Subcutaneous abdominal adipose tissue (tissue), 5 donors: ENCODE measurements around the gene DYRK1A.

Experiments
- H3K27ac ChIP-seq: one replicate; pipeline ENCODE4 v1.7.0; 2013; ENCODE audit warnings: low read depth, mild to moderate bottlenecking, inconsistent platforms, low read length, moderate library complexity
- H3K27me3 ChIP-seq, 5 donors: one replicate each; pipeline ENCODE4 v1.7.0; 2013; ENCODE audit warnings: low read length in 5 of 5, inconsistent platforms in 1 of 5; ENCODE audit not compliant: control insufficient read depth in 5 of 5, insufficient read depth in 4 of 5
- H3K36me3 ChIP-seq, 5 donors: one replicate each; pipeline ENCODE4 v1.7.0; 2013; ENCODE audit warnings: low read length in 5 of 5; ENCODE audit not compliant: control insufficient read depth in 5 of 5, insufficient read depth in 5 of 5
- H3K4me1 ChIP-seq, 5 donors: one replicate each; pipeline ENCODE4 v1.7.0; 2013; ENCODE audit warnings: low read length in 5 of 5, mild to moderate bottlenecking in 3 of 5, moderate library complexity in 1 of 5; ENCODE audit not compliant: control insufficient read depth in 5 of 5, insufficient read depth in 5 of 5
- H3K4me3 ChIP-seq, 5 donors: one replicate each; pipeline ENCODE4 v1.7.0; 2013; ENCODE audit warnings: low read length in 5 of 5, low read depth in 1 of 5
- H3K9ac ChIP-seq, 5 donors: one replicate each; pipeline ENCODE4 v1.7.0; 2013; ENCODE audit warnings: low read length in 5 of 5, mild to moderate bottlenecking in 4 of 5, moderate library complexity in 3 of 5
- H3K9me3 ChIP-seq, 5 donors: one replicate each; pipeline ENCODE4 v1.7.0; 2013; ENCODE audit warnings: low read length in 5 of 5; ENCODE audit not compliant: control insufficient read depth in 5 of 5
- donor health status: healthy.
- donor health status: healthy.
- donor health status: healthy.
- donor health status: healthy.
- donor health status: healthy.

The DYRK1A gene

DNA sequence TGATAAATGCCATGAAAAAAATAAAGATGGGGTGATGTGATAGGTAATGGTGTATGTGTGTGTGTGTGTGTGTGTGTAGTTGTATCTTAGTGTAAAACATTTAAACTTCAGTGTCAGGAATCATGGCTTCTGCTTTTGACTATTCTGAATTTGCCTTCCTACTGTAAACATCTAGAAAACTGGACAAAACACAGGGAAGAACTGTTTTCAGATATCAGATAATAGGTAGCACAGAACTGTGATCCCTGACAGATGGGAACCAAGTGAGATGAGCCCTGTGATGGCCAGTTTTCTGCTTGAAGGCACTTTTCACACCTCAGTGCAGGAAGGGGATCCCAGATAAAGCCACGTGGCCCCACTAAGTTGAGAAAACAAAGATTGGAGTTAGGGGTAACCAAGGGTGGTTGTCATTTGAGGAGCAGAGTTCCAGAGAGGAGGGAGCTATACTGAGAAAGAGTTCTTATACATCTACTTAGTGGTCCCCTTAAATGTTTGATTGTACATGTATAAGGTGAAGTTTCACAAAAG, 17.3 kb downstream of the DYRK1A start:
- Histone ChIP-seq H3K36me3 (no peaks in the 10 kb centered on the region), H3K27ac (no peak overlapping the region), H3K9me3 (peaks cover 0 to 4% (median 2%) of the 10 kb centered on the region in 5 donors), H3K27me3 (no peaks in the 10 kb centered on the region), H3K4me1 (peaks cover 0 to 48% (median 42%) of the 10 kb centered on the region in 5 donors), H3K9ac (no peak overlapping the region), H3K4me3 (no peak overlapping the region)

DNA sequence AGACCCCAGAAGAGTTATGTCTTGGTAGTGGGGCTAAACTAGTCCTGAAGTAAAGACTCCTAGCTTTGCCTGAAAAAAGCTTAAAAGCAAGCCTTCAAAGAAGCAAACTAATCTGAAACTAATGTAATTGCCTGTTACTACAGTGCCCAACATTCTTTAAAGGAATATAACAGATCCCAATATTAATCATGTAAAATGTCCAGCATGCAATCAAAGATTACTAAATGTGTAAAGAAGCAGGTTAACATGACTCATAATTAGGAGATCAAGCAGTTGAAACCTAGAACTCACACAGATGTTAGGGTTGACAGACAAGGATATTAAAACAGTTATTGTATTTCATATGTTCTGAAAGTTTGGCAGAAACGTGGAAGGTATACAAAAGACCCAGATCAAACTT, 17.8 kb downstream of the DYRK1A start:
- Histone ChIP-seq H3K27ac (no peak overlapping the region), H3K27me3 (no peaks in the 10 kb centered on the region), H3K4me3 (no peak overlapping the region), H3K9me3 (peaks cover 0 to 4% (median 2%) of the 10 kb centered on the region in 5 donors), H3K36me3 (no peaks in the 10 kb centered on the region), H3K4me1 (peaks cover 0 to 48% (median 42%) of the 10 kb centered on the region in 5 donors), H3K9ac (no peak overlapping the region)

DNA sequence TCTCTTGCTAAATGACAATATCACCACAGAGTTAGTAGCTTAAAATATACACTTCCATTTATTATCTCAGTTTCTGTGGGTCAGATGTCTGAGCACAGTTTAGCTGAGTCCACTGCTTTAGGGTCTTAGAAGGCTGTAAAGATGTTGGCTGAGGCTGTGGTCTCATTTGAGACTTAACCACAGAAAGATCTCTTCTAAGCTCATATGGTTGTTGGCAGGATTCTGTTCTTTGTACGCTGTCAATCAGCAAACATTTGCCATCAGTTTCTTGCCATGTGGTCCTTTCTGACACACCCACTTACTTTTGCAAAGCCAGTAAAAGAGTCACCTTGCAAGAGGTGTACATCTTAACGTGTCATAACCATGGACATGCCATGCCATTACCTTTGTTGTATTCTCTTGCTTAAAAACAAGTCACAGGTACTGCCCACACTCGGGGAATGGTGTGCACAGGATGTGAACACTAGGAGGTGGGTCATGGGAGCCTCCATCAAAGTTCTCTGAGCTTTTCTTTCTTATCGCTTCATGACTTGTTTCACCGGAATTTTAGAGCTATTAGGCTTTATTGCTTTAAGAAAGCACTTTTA, 18.7 kb downstream of the DYRK1A start:
- H3K27me3 ChIP-seq = no peaks in the 10 kb centered on the region
- H3K9me3 ChIP-seq = peaks cover 0 to 4% (median 2%) of the 10 kb centered on the region in 5 donors
- no peak overlapping the region for H3K4me3 ChIP-seq
- H3K9ac ChIP-seq = no peak overlapping the region
- peaks cover 0 to 54% (median 47%) of the 10 kb centered on the region in 5 donors for H3K4me1 ChIP-seq
- no peaks in the 10 kb centered on the region for H3K36me3 ChIP-seq
- no peak overlapping the region for H3K27ac ChIP-seq

DNA sequence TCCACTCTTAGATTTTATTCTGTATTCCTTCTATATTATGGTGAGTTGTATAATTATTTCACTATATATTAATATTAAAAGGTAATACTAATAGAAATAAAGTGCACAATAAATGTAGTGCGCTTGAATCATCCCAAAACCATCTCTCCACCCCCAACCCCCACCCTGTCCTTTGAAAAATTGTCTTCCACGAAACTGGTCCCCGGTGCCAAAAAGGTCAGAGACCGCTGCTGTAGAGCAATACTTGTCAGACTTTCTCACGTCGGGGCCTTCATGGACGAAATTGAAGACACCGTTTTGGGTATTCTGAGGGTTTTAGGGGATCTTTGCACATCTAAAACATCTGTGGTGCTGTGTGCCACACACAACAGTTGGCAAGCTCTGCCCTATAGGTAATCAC, 19.6 kb downstream of the DYRK1A start:
- Histone ChIP-seq H3K9ac (no peak overlapping the region), H3K4me1 (peaks cover 0 to 46% (median 40%) of the 10 kb centered on the region in 5 donors), H3K27me3 (no peaks in the 10 kb centered on the region), H3K36me3 (no peaks in the 10 kb centered on the region), H3K4me3 (no peak overlapping the region), H3K9me3 (peaks cover 0 to 4% (median 2%) of the 10 kb centered on the region in 5 donors), H3K27ac (no peak overlapping the region)

DNA sequence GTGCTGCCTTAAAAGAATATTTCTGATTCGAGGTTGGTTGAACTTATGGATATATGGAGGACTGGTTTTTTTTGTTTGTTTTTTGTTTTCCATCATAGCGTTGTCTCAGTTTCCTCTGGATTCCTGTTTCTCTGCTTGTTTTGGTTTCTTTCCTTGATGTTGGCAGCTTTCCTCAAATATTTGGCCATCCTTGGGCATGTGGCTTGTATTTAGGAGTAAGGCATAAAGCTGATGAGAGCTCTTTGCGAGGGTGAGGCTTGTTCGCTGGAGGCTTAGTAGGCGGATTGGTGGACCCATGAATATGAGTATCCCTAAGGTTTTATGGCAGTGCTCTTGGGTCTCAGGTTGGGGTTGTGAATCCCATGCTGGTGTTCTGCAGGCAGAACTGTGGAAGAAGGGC, 22.9 kb downstream of the DYRK1A start:
- Histone ChIP-seq H3K4me3 (no peak overlapping the region), H3K9ac (no peak overlapping the region), H3K27ac (no peak overlapping the region), H3K27me3 (no peaks in the 10 kb centered on the region), H3K9me3 (peaks cover 0 to under 1% (median 0%) of the 10 kb centered on the region in 5 donors), H3K4me1 (peaks cover 0 to 49% (median 39%) of the 10 kb centered on the region in 5 donors), H3K36me3 (peaks cover 0 to 3% (median 0%) of the 10 kb centered on the region in 5 donors)

DNA sequence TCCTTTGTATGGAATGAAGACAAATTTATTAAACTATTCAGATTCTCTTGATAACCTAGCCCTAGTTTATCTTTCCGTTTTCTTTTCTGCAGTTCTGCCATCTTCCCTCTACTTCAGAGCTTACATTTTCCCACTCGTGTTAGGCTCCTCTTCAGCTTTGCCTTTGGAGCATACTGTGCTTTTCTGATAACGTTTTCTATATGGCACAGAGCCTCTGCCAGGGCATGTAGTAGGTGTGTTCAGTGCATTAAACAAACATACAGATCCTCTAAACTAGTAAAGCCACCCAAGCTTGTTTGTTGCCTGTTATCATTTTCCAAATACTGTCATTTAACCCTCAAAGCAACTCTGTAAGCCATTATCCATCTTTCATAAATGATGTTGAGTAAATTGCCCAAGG, 25.1 kb downstream of the DYRK1A start:
- Histone ChIP-seq H3K27me3 (no peaks in the 10 kb centered on the region), H3K4me1 (peaks cover 0 to 41% (median 31%) of the 10 kb centered on the region in 5 donors), H3K4me3 (no peak overlapping the region), H3K36me3 (peaks cover 0 to 3% (median 0%) of the 10 kb centered on the region in 5 donors), H3K9me3 (no peaks in the 10 kb centered on the region), H3K27ac (no peak overlapping the region), H3K9ac (no peak overlapping the region)

DNA sequence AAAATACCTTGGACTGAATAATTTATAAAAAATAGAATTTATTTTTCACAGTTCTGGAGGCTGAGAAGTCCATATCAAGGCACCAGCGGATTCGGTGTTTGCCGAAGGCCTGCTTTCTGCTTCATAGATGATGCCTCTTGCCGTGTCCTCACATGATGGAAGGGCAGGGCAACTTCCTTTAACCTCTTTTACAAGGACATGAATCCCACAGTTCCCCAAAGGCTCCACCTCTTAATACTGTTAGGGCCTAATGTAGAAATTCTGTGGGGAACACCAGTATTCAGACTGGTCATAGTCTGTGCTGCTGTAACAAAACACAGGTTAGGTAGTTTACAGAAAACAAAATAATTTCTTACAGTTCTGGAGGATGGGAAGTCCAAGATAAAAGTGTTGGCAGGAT, 25.9 kb downstream of the DYRK1A start:
- Histone ChIP-seq H3K27me3 (no peaks in the 10 kb centered on the region), H3K9me3 (no peaks in the 10 kb centered on the region), H3K27ac (no peak overlapping the region), H3K9ac (no peak overlapping the region), H3K4me1 (peaks cover 0 to 41% (median 26%) of the 10 kb centered on the region in 5 donors), H3K36me3 (peaks cover 0 to 3% (median 0%) of the 10 kb centered on the region in 5 donors), H3K4me3 (no peak overlapping the region)

DNA sequence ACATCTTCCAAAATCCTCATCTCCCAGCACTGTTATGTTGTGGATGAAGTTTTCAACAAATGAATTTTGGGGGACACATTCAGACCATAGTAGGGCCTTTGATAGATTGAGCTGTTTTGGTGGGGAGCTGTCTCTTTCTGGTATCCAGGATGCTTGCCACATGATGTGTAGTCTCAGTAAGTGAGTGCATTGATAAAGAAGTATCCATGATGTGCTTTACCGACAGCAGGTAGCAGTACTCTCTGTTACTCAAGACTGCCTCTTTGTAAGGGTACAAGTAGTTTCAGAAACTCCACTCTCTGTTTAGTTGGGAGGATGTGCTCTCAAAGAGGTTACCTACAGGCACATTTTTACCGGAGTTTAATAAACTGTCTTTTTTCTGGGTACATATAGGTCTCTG, 26.5 kb downstream of the DYRK1A start:
- Histone ChIP-seq H3K27me3 (no peaks in the 10 kb centered on the region), H3K36me3 (peaks cover 0 to 3% (median 0%) of the 10 kb centered on the region in 5 donors), H3K4me3 (no peak overlapping the region), H3K4me1 (peaks cover 0 to 38% (median 23%) of the 10 kb centered on the region in 5 donors), H3K9ac (no peak overlapping the region), H3K9me3 (no peaks in the 10 kb centered on the region), H3K27ac (no peak overlapping the region)

DNA sequence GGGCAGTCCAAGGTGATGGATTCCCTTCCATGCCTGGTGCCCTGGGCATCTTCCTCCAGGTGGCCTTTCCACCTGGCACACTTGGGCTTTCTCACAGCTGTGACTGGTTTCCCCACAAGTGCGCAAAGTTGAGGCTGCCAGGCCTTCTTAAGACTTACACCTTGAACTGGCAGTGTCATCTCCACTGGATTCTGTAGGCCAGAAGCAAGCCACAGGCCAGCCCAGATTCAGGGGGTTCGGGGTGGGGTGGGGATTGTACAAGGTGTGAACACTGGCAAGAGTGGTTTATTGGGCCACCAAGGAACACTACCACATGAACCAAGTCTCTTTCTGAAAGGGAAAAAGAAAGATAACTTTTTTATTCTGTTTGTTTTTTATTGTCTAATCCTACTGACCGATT, 27.2 kb downstream of the DYRK1A start:
- no peak overlapping the region for H3K9ac ChIP-seq
- H3K4me3 ChIP-seq = no peak overlapping the region
- no peak overlapping the region for H3K27ac ChIP-seq
- H3K36me3 ChIP-seq = peaks cover 0 to 3% (median 0%) of the 10 kb centered on the region in 5 donors
- H3K4me1 ChIP-seq = peaks cover 0 to 43% (median 26%) of the 10 kb centered on the region in 5 donors
- H3K27me3 ChIP-seq = no peaks in the 10 kb centered on the region
- no peaks in the 10 kb centered on the region for H3K9me3 ChIP-seq

DNA sequence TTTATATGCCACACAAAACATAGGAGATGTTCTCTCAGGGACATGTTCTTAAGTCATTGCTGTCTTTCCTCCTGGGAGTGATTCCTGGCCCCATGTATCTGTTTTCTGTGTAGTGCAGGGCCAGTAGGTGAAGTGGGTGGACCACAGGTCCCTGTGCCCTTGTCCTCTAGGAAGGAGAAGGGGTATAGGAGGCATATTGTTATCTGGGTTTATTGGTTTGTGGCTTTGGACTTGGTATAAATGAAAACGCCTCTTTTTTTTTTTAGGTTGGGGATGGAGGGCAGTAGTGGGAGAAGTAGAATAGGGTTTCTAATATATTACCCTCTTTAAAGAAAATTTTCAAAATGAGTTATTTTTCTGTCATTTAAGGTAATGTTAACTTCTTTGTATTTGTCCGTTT, 29.4 kb downstream of the DYRK1A start:
- Histone ChIP-seq H3K9me3 (no peaks in the 10 kb centered on the region), H3K36me3 (peaks cover 0 to 3% (median 0%) of the 10 kb centered on the region in 5 donors), H3K27ac (no peak overlapping the region), H3K27me3 (no peaks in the 10 kb centered on the region), H3K4me3 (no peak overlapping the region), H3K4me1 (peaks cover 0 to 40% (median 18%) of the 10 kb centered on the region in 5 donors), H3K9ac (no peak overlapping the region)
